GM23338 (cell line): Measurements from ENCODE around the gene EFCC1. TPM values are rescaled to one million over a fixed set of nuclear protein-coding genes. Genes with fewer than 3 reads are reported as not detected.
A peak's percentile ranks its signal among the peaks of the same experiment; 100 is the strongest.
"Not testable (repeated sequence)": the region's sequence is repeated elsewhere in the genome, so short reads cannot be mapped to it uniquely, and the experiment has no call there.

Source experiments
- ATAC-seq: fragments of 200-7000 bp; cut with Tn5 transposase; 3 replicates; pipeline ENCODE4 v1.9.1; 2020
- DNase-seq: peaks from one replicate; pipeline ENCODE4 v3.0.0-alpha.2; 2015; ENCODE audit warnings: low spot score
- H2AFZ ChIP-seq: fragments of 200-600 bp; sonication (generic); 2 replicates; pipeline ENCODE4 v1.8.0; 2016; ENCODE audit warnings: antibody characterized with exemption, mild to moderate bottlenecking, moderate library complexity
- H3F3A ChIP-seq: fragments of 200-600 bp; sonication (generic); replicated peaks from 2 replicates; pipeline ENCODE4 v1.8.0; 2017; ENCODE audit warnings: antibody characterized with exemption, mixed run types, low read depth
- H3K27ac ChIP-seq: fragments of 200-600 bp; sonication (generic); 2 replicates; pipeline ENCODE4 v1.6.1; 2016; ENCODE audit warnings: low read depth
- H3K27me3 ChIP-seq: fragments of 200-600 bp; sonication (generic); 2 replicates; pipeline ENCODE4 v1.8.0; 2016; ENCODE audit warnings: mild to moderate bottlenecking, mixed run types, moderate library complexity; ENCODE audit not compliant: insufficient read depth
- H3K36me3 ChIP-seq: fragments of 200-600 bp; sonication (generic); 2 replicates; pipeline ENCODE4 v1.8.0; 2016; ENCODE audit warnings: mild to moderate bottlenecking; ENCODE audit not compliant: insufficient read depth
- H3K4me1 ChIP-seq: fragments of 200-600 bp; sonication (generic); 2 replicates; pipeline ENCODE4 v1.8.0; 2016; ENCODE audit warnings: mild to moderate bottlenecking, moderate library complexity; ENCODE audit not compliant: insufficient read depth
- H3K4me2 ChIP-seq: fragments of 200-600 bp; sonication (generic); 2 replicates; pipeline ENCODE4 v1.7.1; 2017; ENCODE audit warnings: mixed run types
- H3K4me3 ChIP-seq: fragments of 200-600 bp; sonication (generic); 2 replicates; pipeline ENCODE4 v1.6.1; 2016; ENCODE audit warnings: mixed run types
- H3K79me2 ChIP-seq: fragments of 200-600 bp; sonication (generic); replicated peaks from 2 replicates; pipeline ENCODE4 v1.8.0; 2017; ENCODE audit warnings: mild to moderate bottlenecking; ENCODE audit not compliant: insufficient read depth
- H3K9me2 ChIP-seq: fragments of 200-600 bp; sonication (generic); 2 replicates; pipeline ENCODE4 v1.8.0; 2017; ENCODE audit not compliant: insufficient read depth
- H4K20me1 ChIP-seq: fragments of 200-600 bp; sonication (generic); replicated peaks from 2 replicates; pipeline ENCODE4 v1.8.0; 2017; ENCODE audit warnings: mild to moderate bottlenecking; ENCODE audit not compliant: insufficient read depth
- H3K27ac Mint-ChIP-seq: 2 replicates; pipeline ENCODE4 v1.8.0; 2020; ENCODE audit warnings: inconsistent platforms, mild to moderate bottlenecking, moderate library complexity, mixed read lengths
- H3K27me3 Mint-ChIP-seq: 3 replicates; pipeline ENCODE4 v1.8.0; 2022; ENCODE audit warnings: low read depth, mild to moderate bottlenecking, moderate library complexity, mixed read lengths, inconsistent platforms; ENCODE audit not compliant: insufficient read depth, poor library complexity
- H3K36me3 Mint-ChIP-seq: 3 replicates; pipeline ENCODE4 v1.8.0; 2021; ENCODE audit warnings: low read depth, mild to moderate bottlenecking, inconsistent platforms, moderate library complexity, mixed read lengths
- H3K4me1 Mint-ChIP-seq: 3 replicates; pipeline ENCODE4 v1.8.0; 2020; ENCODE audit warnings: mild to moderate bottlenecking, inconsistent platforms, mixed read lengths
- H3K4me3 Mint-ChIP-seq: 3 replicates; pipeline ENCODE4 v1.8.0; 2021; ENCODE audit warnings: moderate library complexity, mild to moderate bottlenecking, inconsistent platforms, mixed read lengths
- H3K9me3 Mint-ChIP-seq: 3 replicates; pipeline ENCODE4 v1.8.0; 2020; ENCODE audit warnings: moderate library complexity, mild to moderate bottlenecking, inconsistent platforms, mixed read lengths
- CTCF ChIP-seq, 2 experiments: fragments of 200-600 bp in 1 of 2; sonication (generic) in 1 of 2; conservative IDR thresholded peaks; 2 replicates each; pipeline versions ENCODE4 v1.5.1 to v1.6.1; 2016 to 2017; ENCODE audit warnings: antibody characterized with exemption in 2 of 2, low read depth in 2 of 2, mild to moderate bottlenecking in 2 of 2, moderate library complexity in 1 of 2
- EZH2phosphoT487 ChIP-seq: fragments of 200-600 bp; sonication (generic); IDR thresholded peaks from one replicate; pipeline ENCODE4 v1.8.1; 2018; ENCODE audit warnings: antibody characterized with exemption; ENCODE audit not compliant: unreplicated experiment
- POLR2AphosphoS5 ChIP-seq: IDR thresholded peaks from 2 replicates; pipeline ENCODE4 v1.6.1; 2016; ENCODE audit warnings: antibody characterized with exemption, low read depth
- REST ChIP-seq: IDR thresholded peaks from one replicate; pipeline ENCODE4 v1.6.1; 2018; ENCODE audit warnings: antibody characterized with exemption; ENCODE audit not compliant: unreplicated experiment
- polyA plus RNA-seq: library from polyadenylated mRNA; unstranded; fragments of >200 nt; fragmentation: Nextera tagmentation; extraction: Ambion mirVana; gene quantifications from 2 replicates; pipeline ENCODE4 v1.2.1, GENCODE V29; 2016
- total RNA-seq: library from RNA; depleted of rRNA; stranded (reverse); fragments of >200 nt; shearing (Covaris generic); gene quantifications from 2 replicates; pipeline ENCODE4 v1.2.3, GENCODE V29; 2014

Gene EFCC1
- total and polyA plus RNA-seq, 2 experiments from 2014 or later, result not detected

- no peak for TF ChIP-seq CTCF (conservative IDR thresholded peaks at IDR 0.05; ENCODE audit: low read depth in 2 of 2)
Measured at GRCh38 chr3:129068291-129068886, 67.3 kb downstream of the EFCC1 start (continued).

- H2AFZ ChIP-seq, result peak overlapping the region; percentile 98; the same call in 1 of the 2 replicates
- not testable (repeated sequence) for H4K20me1 ChIP-seq, H3K4me1 Mint-ChIP-seq, H3K4me3 ChIP-seq, H3K27ac ChIP-seq, H3K4me3 Mint-ChIP-seq, ATAC-seq, H3K36me3 Mint-ChIP-seq, H3F3A ChIP-seq, H3K4me1 ChIP-seq, H3K36me3 ChIP-seq, H3K27me3 Mint-ChIP-seq, H3K27me3 ChIP-seq, H3K9me3 Mint-ChIP-seq, H3K27ac Mint-ChIP-seq, DNase-seq, H3K79me2 ChIP-seq, H3K9me2 ChIP-seq, H3K4me2 ChIP-seq
Measured at GRCh38 chr3:129069313-129070085, 68.4 kb downstream of the EFCC1 start.

GRCh38 chr3:129070086-129070885 lies 69.2 kb downstream of the EFCC1 start:
- Mint-ChIP-seq H3K27ac (no peak overlapping the region), H3K27me3 (peaks cover 5% of the 10 kb centered on the region), H3K36me3 (no peaks in the 10 kb centered on the region; the same call in 2 of the 3 replicates), H3K4me3 (no peak overlapping the region), H3K4me1 (no peaks in the 10 kb centered on the region; the same call in 2 of the 3 replicates), H3K9me3 (peaks cover 4% of the 10 kb centered on the region; the same call in 2 of the 3 replicates)
- H3K4me1 ChIP-seq, result no peaks in the 10 kb centered on the region
- H3K79me2 ChIP-seq, result no peaks in the 10 kb centered on the region
- H2AFZ ChIP-seq, result no peak overlapping the region
- H3K27me3 ChIP-seq, result peaks cover 9% of the 10 kb centered on the region
- ATAC-seq (no peak), DNase-seq (no peak)
- TF ChIP-seq REST, result no peak
- no peak for TF ChIP-seq POLR2AphosphoS5
- no peak for TF ChIP-seq EZH2phosphoT487
- no peaks in the 10 kb centered on the region for H3F3A ChIP-seq
- H3K4me3 ChIP-seq, result no peak overlapping the region
- H4K20me1 ChIP-seq, result no peaks in the 10 kb centered on the region
- no peaks in the 10 kb centered on the region for H3K9me2 ChIP-seq
- no peak overlapping the region for H3K27ac ChIP-seq
- H3K4me2 ChIP-seq, result no peak overlapping the region
- H3K36me3 ChIP-seq, result no peaks in the 10 kb centered on the region
